HG03575 (cell line): ENCODE measurements around the gene SDCBP2.

Source experiments
- ATAC-seq: cut with Tn5 transposase; IDR thresholded peaks from one replicate; pipeline ENCODE4 v1.9.1; 2021; ENCODE audit not compliant: unreplicated experiment, insufficient number of reproducible peaks, low FRiP score; ENCODE audit errors: extremely low read depth

SDCBP2 gene

DNA sequence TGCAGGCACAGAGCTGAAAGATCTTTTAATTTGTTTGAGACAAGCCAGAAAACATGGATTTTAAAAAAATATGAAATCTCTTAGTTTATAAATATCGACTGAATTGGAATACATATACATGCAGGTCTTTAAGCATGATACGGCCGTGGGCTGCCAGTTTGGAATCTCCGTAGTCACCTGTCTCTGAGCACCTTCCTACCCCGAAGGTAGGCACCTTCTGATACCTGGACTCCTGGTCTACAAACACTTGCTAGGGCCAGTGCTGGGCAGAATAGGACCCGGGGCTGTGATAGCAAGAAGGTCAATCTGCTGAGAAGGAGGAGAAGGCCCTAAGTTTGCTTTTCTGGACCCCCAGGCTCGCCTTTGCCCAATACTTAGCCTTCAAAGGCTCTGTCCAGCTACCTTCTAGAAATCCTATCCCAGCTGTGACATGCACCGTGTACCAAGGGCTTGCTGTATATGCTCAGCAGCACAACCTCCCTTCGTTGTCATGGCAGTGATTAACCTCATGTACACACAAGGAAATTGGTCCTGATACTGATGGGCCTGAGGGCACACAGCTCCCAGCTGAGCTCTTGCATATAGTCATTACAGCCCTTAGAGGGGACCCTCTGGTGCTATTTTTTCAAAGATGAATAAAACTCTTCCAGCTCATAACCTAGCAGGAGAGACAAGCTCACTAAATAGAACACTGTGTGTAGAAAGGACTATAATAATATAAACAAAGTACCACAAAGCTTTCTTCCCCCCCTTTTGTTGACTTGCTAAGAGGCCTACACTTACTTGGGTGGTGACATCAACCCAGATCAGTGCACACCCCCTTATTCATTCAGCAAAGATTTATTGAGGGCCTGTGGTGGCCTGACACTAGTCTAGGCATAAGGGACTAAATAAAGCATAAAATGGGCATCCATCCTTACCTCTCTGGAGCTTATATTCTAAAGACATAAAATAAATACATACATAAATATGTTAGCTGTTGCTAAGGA lies 45.1 kb downstream of the SDCBP2 start:
- ATAC-seq: no peak

DNA sequence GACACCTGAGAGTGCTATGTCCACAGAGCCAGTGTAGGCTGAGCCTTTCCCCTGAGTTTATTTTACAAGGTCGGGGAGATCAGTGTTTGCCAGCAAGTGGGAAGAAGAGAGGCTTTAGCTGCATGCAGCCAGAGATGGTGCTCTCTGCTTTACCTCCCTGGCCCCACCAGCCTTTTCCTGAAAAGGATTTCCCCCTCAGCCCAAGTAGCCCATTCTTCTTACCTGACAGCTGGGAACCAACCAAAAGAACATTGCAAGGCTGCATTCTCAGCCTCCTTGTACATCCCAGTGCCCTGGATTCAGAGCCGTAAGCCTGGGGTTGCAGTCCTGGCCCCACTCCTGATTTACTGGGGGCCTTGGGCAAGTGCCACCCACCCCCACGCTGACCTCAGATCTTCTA lies 46.0 kb downstream of the SDCBP2 start:
- ATAC-seq: no peak

DNA sequence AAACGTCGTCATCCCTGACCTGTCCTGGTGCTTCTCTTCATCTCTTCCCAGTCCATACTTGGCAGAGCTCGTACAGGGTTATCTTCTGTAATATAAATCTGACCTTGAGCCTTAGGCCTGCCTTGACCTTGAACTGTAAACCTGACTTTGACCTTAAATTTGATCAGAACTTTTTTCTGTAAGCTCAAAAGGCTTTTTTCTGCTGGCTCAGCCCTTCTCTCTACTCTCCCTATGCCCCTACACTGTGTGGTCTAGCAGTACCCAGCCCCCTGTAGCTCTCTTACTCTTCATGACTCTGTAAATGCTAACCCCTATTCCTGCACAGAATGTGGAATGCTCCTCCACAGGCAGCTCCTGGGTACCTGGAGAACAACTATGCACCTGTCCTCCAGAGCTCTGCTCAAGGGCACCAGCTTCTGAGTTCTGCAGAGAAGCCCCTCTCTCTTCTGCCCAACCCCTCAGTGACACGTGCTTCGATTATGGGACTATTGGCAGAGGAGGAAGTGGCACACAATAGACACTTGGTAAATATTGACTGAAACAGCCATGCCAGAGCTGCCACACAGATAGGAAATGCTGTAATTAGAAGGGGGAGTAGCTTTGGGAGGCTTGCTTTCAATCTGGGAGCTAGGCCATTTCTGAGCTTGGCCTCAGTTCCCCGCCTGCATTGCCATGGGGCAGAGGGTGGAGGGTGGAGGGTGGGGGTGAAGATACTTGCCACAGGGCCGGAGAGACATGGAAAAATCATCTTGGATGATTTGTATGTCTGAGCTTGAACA lies 47.5 kb downstream of the SDCBP2 start:
- ATAC-seq: no peak

DNA sequence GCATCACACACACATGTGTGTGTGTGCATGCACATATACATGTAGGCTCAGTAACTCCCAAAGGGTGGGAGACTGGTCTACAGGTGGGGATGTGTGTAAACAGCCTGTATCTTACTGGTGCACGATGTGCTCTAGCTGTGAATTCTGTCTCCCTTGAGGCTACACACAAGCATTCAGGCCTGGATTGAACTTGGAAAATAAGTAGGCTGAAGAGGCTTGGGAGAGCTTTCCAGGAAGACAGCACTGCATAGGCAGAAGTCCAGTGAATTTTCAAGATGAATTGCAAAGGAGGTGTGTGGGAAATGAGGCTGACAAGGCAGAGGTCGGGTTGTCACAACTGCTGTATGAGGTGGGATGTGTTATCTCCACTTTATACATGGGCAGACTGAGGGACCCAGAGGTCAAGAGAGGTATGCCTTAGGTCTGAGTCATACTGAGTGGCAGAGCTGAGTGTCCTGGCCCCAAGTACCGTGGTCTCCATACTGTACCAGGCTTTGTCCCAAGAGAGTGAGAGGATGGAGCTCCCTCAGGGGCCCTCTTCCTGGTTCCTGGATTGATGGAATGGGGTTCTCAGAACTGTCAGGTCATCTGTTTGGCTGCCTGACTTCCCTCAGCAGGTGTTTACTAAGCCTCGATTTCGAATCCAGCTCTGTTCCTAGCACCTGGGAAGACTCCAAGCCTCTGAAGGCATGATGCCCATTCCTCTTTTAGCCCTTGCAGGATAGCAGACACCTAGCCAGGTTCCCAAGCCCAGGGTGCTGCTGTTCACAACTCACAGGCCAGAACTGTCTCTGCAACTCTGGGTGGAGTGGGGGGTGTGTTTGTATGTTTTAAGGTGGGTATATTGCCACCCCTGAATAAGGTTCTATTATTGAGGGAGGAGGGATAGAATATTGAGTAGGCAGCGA lies 48.5 kb downstream of the SDCBP2 start:
- ATAC-seq: no peak

DNA sequence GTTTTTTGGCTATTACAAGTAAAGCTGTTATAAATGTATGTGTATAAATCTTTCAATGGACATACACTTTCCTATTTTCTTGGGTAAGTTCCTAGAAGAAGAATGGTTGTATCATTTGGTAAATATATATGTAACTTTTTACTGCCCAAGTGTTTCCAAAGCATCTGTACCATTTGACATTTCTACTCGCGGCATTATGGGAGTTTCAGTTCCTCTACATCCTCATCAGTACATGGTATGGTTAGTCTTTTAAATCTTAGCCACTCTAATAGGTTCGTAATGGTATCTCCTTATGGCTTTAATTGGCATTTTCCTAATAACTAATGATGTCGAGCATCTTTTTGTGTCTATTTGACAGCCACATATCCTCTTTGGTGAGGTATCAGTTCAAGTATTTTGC lies 49.9 kb downstream of the SDCBP2 start:
- no peak for ATAC-seq

DNA sequence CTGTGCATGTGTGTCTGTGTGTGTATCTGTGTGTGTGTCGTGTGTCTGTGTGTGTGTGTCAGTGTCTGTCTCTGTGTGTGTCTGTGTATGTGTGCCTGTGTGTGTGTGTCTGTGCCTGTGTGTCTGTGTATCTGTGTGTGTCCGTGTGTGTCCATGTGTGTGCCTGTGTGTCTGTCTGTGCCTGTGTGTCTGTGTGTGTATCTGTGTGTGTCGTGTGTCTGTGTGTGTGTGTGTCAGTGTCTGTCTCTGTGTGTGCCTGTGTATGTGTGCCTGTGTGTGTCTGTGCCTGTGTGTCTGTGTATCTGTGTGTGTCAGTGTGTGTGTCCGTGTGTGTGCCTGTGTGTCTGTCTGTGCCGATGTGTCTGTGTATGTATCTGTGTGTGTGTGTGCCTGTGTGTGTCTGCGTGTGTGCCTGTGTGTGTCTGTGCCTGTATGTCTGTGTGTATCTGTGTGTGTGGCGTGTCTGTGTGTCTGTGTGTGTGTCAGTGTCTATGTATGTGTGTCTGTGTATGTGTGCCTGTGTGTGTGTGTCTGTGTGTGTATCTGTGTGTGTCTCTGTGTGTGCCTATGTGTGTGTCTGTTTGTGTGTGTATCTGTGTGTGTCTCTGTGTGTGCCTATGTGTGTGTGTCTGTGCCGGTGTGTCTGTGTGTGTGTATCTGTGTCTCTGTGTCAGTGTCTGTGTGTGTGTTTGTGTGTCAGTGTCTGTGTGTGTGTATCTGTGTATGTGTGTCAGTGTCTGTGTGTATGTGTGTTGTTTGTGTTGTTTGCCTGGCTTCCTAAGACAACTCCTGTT lies 51.2 kb downstream of the SDCBP2 start:
- no peak for ATAC-seq

DNA sequence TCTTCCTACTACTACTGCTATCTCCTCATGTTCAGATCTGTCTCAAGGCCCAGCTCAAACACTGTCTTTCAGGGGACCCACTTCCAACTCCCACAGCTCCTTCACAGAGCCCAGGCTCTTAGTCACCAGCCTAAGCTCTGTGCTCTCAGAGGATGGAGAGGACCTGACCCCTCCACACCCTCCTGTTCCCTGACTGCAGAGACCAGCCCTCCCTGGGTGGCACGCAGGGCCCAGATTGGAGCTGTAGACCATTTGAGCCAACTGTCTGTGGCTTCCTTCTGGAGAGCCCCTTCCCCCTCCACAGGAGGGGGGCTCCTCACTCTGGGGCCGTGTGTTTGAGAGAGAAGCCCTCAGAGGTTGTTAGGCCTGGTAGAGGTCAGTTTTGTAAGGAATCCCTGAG lies 53.0 kb downstream of the SDCBP2 start:
- ATAC-seq: no peak

DNA sequence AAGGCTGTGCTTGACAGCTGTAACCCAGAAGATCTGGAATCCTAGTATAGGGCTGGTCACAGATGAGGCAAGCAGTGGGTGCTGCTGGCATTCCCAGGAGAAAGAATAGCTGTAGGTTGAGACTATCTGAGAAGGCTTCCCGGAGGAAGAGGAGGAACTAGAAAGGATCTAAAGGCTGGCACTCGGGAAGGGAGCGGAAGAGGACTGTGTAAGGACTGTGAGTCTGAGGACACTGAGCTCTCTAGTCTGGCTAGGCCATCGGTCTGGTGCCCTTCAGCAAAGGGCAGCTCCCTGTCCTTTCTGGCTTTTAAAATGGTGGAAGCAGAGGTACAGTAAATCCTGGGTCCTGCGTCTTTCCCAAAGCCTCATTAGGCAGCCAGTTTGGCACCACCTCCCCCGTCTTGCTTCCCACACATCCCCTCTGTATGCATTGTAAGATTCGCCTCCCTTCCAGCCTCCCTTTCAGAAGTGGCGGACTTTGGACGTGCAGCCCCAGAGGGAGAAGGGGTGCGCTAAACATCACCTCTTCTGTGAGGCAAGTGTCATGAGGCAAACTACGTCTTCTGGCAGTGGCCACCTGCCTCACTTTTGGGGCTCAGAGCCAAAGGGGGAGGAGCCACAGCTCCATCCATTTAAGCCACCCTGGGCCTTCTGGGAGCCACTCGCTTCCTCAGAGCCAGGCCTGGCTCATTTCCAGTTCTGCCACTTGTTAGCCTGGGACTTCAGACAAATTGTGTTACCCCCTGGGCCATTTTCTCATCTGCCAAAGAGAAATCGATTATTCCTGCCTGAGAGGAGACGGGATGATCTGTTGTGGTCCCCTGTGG lies 54.2 kb downstream of the SDCBP2 start:
- no peak for ATAC-seq

DNA sequence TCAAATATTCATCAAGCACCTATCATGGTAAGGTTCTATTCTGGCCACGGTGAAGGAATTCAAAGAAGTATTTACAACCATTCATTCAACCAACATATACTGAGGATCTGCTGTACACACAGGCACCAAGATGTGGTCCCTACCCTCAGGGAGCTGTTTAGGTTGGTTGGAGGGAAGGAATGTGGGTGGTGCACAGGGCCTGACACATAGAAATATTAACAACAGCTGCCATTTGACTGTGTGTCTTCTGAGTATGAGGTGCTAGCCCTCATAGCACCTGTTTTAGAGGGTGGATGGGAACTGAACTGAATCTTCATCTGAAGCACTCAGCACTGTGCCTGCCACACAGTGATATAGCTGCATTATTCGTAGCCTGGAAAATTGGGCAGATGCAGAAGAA lies 55.6 kb downstream of the SDCBP2 start:
- no peak for ATAC-seq

DNA sequence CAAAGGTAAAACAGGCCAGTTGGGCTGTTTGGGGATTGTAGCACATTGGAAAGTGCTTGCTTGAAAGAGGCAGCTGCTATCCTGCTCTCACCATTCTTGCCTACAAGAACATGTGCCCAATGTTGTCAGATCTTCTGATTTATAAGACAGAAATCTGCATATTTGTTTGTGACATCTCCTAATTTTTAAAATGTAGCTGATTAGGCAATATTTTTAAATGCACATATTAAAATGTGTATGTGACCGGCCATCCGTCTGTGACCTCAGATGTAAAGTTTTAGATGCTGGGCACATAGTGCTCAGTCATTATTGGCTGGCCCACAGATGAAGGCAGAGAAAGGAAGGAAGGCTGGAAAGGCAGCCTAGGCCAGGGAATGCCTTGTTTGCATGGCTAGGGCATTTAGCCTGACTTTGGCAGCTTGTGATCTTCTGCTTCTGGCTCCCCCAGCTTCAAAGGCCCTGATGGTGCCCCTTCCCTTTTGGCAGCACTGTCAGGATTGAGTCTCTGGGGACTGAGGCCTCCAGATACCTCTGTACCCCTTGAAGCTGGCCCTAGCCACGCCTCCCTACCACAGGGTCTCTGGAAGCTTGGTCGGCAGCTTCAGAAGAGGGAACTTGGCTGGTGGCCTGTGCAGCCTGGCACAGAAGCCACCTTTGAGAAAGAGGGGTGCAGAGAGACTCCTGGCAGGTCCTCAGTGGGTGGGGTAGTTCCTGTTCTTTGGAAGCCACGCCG lies 56.4 kb downstream of the SDCBP2 start:
- no peak for ATAC-seq

DNA sequence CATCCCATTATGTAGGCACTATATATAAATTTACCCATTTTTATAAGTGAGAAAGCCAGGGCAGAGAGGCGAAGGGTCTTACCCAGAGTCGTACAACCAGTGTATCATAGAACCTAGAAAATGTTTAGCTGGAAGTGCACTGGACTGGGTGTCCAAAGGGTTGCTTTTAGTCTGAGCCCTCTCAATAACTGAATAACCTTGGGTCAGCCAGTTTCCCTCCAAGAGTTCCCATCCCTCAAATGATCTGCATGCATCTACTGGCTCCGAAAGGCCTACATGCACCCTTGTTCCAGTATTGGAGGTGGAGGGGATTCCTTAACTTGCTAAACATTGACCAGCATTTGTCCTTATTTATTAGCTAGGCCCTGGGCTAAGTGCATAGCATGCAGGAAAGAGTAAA lies 59.1 kb downstream of the SDCBP2 start:
- no peak for ATAC-seq

DNA sequence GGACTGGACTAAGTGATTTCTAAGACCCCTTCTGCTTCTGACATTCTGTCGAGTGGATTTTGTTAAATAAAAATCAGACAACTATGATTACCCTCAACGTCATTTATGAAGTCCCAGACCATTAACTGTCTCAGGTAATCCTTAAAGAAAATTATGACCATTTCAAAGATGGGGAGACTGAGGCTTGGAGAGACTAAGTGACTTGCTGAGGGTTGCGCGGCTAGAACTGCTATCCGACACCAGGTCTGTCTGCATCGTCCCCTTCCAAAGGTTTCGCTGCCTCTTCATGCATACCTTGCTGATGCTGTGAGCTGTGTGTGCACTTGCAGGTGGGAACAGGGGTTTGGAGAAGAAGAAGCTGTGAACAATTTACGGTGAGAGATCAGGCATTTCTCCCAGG lies 59.7 kb downstream of the SDCBP2 start:
- no peak for ATAC-seq

DNA sequence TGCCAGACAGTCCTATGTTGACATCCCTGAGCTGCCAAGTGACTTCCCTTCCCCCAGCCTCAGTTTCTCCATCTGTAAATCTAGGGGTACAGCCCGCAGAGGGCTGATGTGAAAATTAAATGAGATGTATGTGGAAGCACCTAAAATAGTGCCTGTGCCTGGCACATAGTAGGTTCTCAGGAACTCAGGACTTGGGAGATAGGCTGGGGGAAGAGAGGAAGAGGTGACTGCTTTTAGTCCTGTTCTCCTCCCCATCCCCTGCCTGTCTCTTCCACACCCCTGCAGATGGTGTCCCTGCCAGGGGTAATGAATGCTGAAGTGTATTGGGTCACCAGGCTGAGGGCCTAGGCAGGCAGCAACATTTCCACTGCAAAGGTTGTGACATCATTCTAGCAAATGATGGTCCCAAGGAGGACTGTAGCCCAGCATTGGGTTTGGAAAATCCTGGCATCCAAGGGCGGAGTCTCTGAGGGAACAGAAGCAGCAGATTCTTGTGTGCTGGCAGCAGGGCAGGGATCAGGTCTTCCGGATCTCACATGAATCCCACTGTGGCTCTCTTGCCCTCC lies 61.0 kb downstream of the SDCBP2 start:
- ATAC-seq: no peak

DNA sequence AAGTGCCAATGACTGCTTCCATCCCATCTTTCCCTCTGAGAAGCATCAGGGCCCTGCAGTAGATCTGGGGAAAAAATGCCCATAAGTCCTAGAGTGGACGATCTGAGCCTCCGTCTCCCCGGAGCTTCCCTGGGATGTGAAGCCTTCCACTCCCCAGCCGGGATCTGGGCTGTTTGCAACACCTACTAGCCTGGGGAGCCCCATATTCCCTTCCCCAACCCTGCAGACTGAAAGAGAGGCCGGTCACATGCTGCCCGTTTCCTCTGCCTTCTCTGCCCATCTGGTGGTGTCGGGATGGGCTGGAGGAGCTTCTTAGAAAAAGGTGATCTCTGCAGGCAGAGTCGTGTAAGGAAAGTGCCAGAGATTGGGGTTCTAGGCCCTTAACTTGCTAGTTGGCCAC lies 61.8 kb downstream of the SDCBP2 start:
- no peak for ATAC-seq

DNA sequence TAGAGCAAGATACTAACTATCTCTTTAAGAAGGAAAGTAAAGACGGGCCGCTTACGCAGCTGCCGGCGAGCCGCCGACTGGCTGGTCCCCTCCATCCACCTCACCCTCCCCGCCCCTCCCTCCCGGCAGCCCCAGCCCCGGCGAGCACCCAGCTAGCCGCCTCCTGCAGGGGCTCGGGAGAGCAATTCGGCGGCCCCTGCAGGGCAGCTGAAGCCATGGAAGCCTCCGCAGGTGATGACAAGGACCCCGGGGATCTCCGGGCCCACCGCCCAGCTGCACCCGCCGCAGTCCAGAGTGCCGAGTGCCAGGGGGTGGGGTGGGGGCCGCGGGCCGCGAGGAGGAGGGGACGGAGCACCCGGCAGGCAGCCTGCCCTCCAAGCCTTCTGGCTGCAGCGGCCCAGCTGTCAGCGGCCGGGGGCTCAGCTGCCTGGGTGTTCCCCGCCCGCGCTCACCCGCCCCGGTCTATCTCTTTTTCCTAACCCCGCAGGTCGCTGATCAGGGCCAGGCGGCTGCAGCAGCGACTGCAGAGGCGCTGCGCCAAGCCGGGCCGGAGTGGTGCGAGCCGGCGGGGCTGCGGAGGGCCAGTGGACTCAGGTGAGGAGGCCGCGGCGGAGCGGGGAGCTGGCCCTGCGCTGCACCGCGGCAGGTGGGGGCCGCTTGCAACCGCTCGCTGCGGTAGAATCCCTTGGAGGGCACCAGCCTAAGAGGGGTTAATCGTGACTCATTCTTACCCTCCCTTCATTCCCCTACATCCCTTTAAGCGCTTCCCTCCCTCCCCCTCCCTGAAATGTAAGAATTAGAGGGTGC lies 62.6 kb downstream of the SDCBP2 start, which contains the start of gene SNPH:
Gene SNPH, plus strand, starts transcription at position 128 of the 807 bp plus-strand sequence. CDS start 29,946 bp downstream, outside the sequence.
- ATAC-seq: no peak

DNA sequence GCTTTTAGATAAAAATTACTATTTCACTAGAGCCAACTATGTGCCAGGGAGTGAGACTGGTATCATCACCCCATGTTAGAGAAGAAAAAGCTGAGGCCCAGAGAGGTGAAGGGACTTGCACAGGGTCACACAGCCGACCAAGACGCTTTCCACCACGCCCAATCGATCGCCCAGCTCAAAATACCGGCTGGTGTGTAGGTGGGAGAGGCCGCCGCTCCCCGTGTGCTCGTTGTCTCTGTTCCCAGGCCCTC lies 63.1 kb downstream of the SDCBP2 start:
- ATAC-seq: no peak
